ENCODE data around the gene CC2D1B.
A peak's percentile ranks its signal among the peaks of the same experiment; 100 is the strongest.

DNA sequence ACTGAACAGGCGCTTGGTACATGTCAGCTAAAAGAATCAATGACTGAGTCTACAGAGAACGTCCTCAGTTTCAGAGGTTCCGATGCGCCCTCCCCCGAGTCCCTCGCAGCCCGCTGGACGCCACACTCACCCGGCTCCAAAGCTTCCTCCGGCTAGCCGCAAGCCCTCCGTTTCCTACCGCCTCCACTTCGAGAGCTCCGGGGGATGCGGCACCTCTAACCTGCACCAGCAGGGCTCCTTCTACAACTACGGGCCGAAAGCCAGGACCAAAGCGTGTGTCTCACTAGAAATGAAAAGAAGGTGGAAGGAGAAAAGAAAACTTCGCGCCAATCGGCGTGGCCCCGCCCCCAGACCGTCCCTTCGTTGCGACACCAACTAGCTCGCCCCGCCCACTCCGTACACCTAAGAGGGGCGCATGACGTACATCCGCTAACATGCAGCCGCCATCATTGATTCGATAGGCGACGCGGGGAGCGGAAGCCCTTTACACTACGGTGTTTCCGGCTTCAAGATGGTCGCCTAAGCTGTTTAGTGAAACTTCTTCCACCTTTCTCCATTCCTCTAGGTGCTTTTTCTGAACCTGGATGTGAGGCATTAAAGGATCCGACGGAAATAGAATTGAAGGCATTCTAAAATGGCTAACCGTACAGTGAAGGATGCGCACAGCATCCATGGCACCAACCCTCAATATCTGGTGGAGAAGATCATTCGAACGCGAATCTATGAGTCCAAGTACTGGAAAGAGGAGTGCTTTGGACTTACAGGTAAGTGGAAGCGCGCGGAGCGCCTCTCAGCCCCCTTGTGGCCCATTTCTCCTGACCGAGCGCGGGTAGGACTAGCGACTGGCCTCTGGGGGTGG lies 38.3 kb upstream of the CC2D1B start, which contains the start of the genes ORC1 and PRPF38A:
- TF ChIP-seq ESRRA (CRISPR knock-in tag; IDR thresholded peaks at IDR 0.05; ENCODE audit: borderline replicate concordance), result no peak
- TF ChIP-seq, protein P1, sequence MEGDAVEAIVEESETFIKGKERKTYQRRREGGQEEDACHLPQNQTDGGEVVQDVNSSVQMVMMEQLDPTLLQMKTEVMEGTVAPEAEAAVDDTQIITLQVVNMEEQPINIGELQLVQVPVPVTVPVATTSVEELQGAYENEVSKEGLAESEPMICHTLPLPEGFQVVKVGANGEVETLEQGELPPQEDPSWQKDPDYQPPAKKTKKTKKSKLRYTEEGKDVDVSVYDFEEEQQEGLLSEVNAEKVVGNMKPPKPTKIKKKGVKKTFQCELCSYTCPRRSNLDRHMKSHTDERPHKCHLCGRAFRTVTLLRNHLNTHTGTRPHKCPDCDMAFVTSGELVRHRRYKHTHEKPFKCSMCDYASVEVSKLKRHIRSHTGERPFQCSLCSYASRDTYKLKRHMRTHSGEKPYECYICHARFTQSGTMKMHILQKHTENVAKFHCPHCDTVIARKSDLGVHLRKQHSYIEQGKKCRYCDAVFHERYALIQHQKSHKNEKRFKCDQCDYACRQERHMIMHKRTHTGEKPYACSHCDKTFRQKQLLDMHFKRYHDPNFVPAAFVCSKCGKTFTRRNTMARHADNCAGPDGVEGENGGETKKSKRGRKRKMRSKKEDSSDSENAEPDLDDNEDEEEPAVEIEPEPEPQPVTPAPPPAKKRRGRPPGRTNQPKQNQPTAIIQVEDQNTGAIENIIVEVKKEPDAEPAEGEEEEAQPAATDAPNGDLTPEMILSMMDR (IDR thresholded peaks at IDR 0.05), result no peak
- TF ChIP-seq NR2C2 (CRISPR knock-in tag; IDR thresholded peaks at IDR 0.05), result no peak
- TF ChIP-seq, protein P2, sequence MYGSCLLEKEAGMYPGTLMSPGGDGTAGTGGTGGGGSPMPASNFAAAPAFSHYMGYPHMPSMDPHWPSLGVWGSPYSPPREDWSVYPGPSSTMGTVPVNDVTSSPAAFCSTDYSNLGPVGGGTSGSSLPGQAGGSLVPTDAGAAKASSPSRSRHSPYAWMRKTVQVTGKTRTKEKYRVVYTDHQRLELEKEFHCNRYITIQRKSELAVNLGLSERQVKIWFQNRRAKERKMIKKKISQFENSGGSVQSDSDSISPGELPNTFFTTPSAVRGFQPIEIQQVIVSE (CRISPR knock-in tag; IDR thresholded peaks at IDR 0.05; ENCODE audit: borderline replicate concordance), result no peak
- no peak for TF ChIP-seq NR1H2 (CRISPR knock-in tag; IDR thresholded peaks at IDR 0.05)
- TF ChIP-seq, protein P3, sequence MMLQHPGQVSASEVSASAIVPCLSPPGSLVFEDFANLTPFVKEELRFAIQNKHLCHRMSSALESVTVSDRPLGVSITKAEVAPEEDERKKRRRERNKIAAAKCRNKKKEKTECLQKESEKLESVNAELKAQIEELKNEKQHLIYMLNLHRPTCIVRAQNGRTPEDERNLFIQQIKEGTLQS (CRISPR knock-in tag; conservative IDR thresholded peaks at IDR 0.05), result no peak
- TF ChIP-seq CREB1 (CRISPR knock-in tag; IDR thresholded peaks at IDR 0.05), result 0 out of 2 replicates have a peak, but pooled peaks have one; percentile 49

Measured in WTC11 (cell line).